Bronchial epithelial cell (primary cell): Measurements from ENCODE around the gene GSN. TPM values are rescaled to one million over a fixed set of nuclear protein-coding genes. Genes with fewer than 3 reads are reported as not detected.

ENCODE experiments used
- DNase-seq: peaks from one replicate; pipeline ENCODE4 v3.0.0-alpha.2; 2010; ENCODE audit warnings: low read depth
- FAIRE-seq: peaks from 2 replicates; lab custom pipeline; 2011; peaks lifted over from hg19 to GRCh38; lab: Jason Lieb, UNC
- H3K27me3 ChIP-seq: 2 replicates; pipeline ENCODE4 v1.5.1; 2011; ENCODE audit warnings: low read length; ENCODE audit not compliant: control insufficient read depth, insufficient read depth
- H3K36me3 ChIP-seq: 2 replicates; pipeline ENCODE4 v1.5.1; 2011; ENCODE audit warnings: low read length; ENCODE audit not compliant: control insufficient read depth, insufficient read depth
- H3K4me3 ChIP-seq: 2 replicates; pipeline ENCODE4 v1.5.1; 2011; ENCODE audit warnings: mild to moderate bottlenecking, low read depth, low read length, control low read depth
- CTCF ChIP-seq: IDR thresholded peaks from 2 replicates; pipeline ENCODE4 v1.5.1; 2011; ENCODE audit warnings: mild to moderate bottlenecking, moderate library complexity, low read length, control low read depth, inconsistent platforms; ENCODE audit not compliant: insufficient read depth, severe bottlenecking
- total RNA-seq: library from RNA; depleted of rRNA; stranded (reverse); fragments of >200 nt; gene quantifications from 2 replicates; pipeline ENCODE4 v1.2.1, GENCODE V29; 2014

The GSN gene
- total RNA-seq, 1 donor from 2014 or later, result 420 TPM

- no peak for TF ChIP-seq CTCF
- H3K36me3 ChIP-seq, result peaks cover 19% of the 10 kb centered on the region
- FAIRE-seq (no peak), DNase-seq (peak; percentile 17)
- H3K4me3 ChIP-seq, result peak overlapping the region; percentile 43
- no peaks in the 10 kb centered on the region for H3K27me3 ChIP-seq
Measured at GRCh38 chr9:121298689-121299466, 30.9 kb downstream of the GSN start.

- DNase-seq (no peak), FAIRE-seq (no peak)
- H3K4me3 ChIP-seq, result peak overlapping the region; percentile 43
- peaks cover 26% of the 10 kb centered on the region for H3K36me3 ChIP-seq
- TF ChIP-seq CTCF, result no peak
- H3K27me3 ChIP-seq, result no peaks in the 10 kb centered on the region
Measured at GRCh38 chr9:121299467-121300282, 31.7 kb downstream of the GSN start.

- FAIRE-seq (no peak), DNase-seq (no peak)
- H3K4me3 ChIP-seq, result peak overlapping the region; percentile 43
- no peaks in the 10 kb centered on the region for H3K27me3 ChIP-seq
- no peak for TF ChIP-seq CTCF
- peaks cover 30% of the 10 kb centered on the region for H3K36me3 ChIP-seq
Measured at GRCh38 chr9:121300283-121301119, 32.5 kb downstream of the GSN start.

GRCh38 chr9:121301881-121302286 is 33.9 kb downstream of the GSN start:
- Histone ChIP-seq H3K36me3 (peaks cover 31% of the 10 kb centered on the region), H3K4me3 (no peak overlapping the region), H3K27me3 (no peaks in the 10 kb centered on the region)
- FAIRE-seq (no peak), DNase-seq (no peak)
- no peak for TF ChIP-seq CTCF

- peaks cover 31% of the 10 kb centered on the region for H3K36me3 ChIP-seq
- no peak for TF ChIP-seq CTCF
- no peak overlapping the region for H3K4me3 ChIP-seq
- DNase-seq (no peak), FAIRE-seq (no peak)
- no peaks in the 10 kb centered on the region for H3K27me3 ChIP-seq
Measured at GRCh38 chr9:121302341-121302740, 34.4 kb downstream of the GSN start.
